ENCODE results near the gene BBOX1. TPM values are rescaled to one million over a fixed set of nuclear protein-coding genes. Genes with fewer than 3 reads are reported as not detected.
"Not testable (repeated sequence)": the region's sequence is repeated elsewhere in the genome, so short reads cannot be mapped to it uniquely, and the experiment has no call there.

BBOX1 gene
- total RNA-seq, 2 experiments from 2014 or later: not detected

- H3K9me3 Mint-ChIP-seq: no peaks in the 10 kb centered on the region
- ChIA-PET CTCF (no interaction called here), POLR2A (no interaction called here)
- intact Hi-C loops (cut with micrococcal nuclease): loop anchor here (2.0 kb wide), 2 partner anchors 405 to 863 kb away; no protein-coding TSS in a partner anchor
- H3K27me3 Mint-ChIP-seq: no peaks in the 10 kb centered on the region
- no peak for DNase-seq
- H3K27ac Mint-ChIP-seq: no peak overlapping the region
- no peaks in the 10 kb centered on the region for H3K36me3 Mint-ChIP-seq
- no peak overlapping the region for H3K4me3 Mint-ChIP-seq
- H3K4me1 Mint-ChIP-seq (ENCODE audit: low read depth): no peaks in the 10 kb centered on the region
These were observed 118.7 kb downstream of the BBOX1 start for GRCh38 chr11:27159335-27159679.

GRCh38 chr11:27161071-27161470, 120.5 kb downstream of the BBOX1 start:
- CTCF ChIA-PET: no interaction called here
- no peaks in the 10 kb centered on the region for H3K27me3 Mint-ChIP-seq
- H3K9me3 Mint-ChIP-seq: no peaks in the 10 kb centered on the region
- no peak overlapping the region for H3K27ac Mint-ChIP-seq
- no peaks in the 10 kb centered on the region for H3K4me1 Mint-ChIP-seq (ENCODE audit: low read depth)
- DNase-seq: no peak
- intact Hi-C loops (cut with micrococcal nuclease): no loop called here
- no peak overlapping the region for H3K4me3 Mint-ChIP-seq
- H3K36me3 Mint-ChIP-seq: no peaks in the 10 kb centered on the region
- POLR2A ChIA-PET: no interaction called here

GRCh38 chr11:27162237-27162636, 121.6 kb downstream of the BBOX1 start:
- H3K36me3 Mint-ChIP-seq: no peaks in the 10 kb centered on the region
- H3K4me3 Mint-ChIP-seq: no peak overlapping the region
- no peaks in the 10 kb centered on the region for H3K9me3 Mint-ChIP-seq
- no peaks in the 10 kb centered on the region for H3K27me3 Mint-ChIP-seq
- intact Hi-C loops (cut with micrococcal nuclease): no loop called here
- no peaks in the 10 kb centered on the region for H3K4me1 Mint-ChIP-seq (ENCODE audit: low read depth)
- ChIA-PET POLR2A (no interaction called here), CTCF (no interaction called here)
- H3K27ac Mint-ChIP-seq: no peak overlapping the region
- DNase-seq: no peak

- DNase-seq: no peak
- ChIA-PET CTCF (no interaction called here), POLR2A (no interaction called here)
- Mint-ChIP-seq H3K27ac (no peak overlapping the region), H3K4me1 (ENCODE audit: low read depth) (no peaks in the 10 kb centered on the region), H3K9me3 (no peaks in the 10 kb centered on the region), H3K36me3 (no peaks in the 10 kb centered on the region), H3K27me3 (no peaks in the 10 kb centered on the region), H3K4me3 (no peak overlapping the region)
- intact Hi-C loops (cut with micrococcal nuclease): no loop called here
These were observed 125.5 kb downstream of the BBOX1 start for GRCh38 chr11:27166130-27166529.

DNA sequence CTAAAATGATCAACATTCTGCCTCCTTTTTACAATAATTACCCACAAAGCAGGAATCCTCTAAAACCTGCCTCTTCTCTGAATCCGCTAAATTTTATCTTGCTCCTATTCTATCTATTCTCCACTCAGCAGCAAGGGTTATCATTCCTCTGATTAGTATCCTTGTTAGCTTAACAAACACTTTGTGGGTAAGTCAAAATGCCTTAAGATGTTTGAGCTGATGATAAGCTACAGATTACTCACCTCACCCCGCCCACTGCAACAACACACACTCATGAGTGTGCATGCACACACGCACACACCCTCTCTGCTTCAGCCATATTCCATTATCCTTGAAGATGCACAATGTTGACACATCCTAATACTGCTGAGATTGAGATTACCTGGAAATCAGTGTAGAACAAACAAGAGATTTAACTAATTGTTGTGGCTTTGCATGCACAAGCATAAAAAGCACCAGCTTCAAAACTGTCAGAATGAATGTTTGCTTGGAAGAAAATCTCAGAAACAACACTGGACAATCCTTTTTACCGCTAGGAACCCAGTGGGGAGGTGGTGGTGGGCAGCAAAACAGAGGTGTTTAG, 130.9 kb downstream of the BBOX1 start:
- H3K36me3 Mint-ChIP-seq: no peaks in the 10 kb centered on the region
- H3K4me3 Mint-ChIP-seq: no peak overlapping the region
- peaks cover 7% of the 10 kb centered on the region for H3K27me3 Mint-ChIP-seq
- POLR2A ChIA-PET: no interaction called here
- H3K9me3 Mint-ChIP-seq: no peaks in the 10 kb centered on the region
- intact Hi-C loops (cut with micrococcal nuclease): no loop called here
- DNase-seq: no peak
- H3K27ac Mint-ChIP-seq: no peak overlapping the region
- H3K4me1 Mint-ChIP-seq (ENCODE audit: low read depth): no peaks in the 10 kb centered on the region
- CTCF ChIA-PET: no interaction called here

- POLR2A ChIA-PET: no interaction called here
- DNase-seq: no peak
- Mint-ChIP-seq H3K27me3 (peaks cover 10% of the 10 kb centered on the region), H3K4me1 (ENCODE audit: low read depth) (no peaks in the 10 kb centered on the region), H3K36me3 (no peaks in the 10 kb centered on the region), H3K4me3 (no peak overlapping the region), H3K27ac (no peak overlapping the region), H3K9me3 (no peaks in the 10 kb centered on the region)
- CTCF ChIA-PET: interaction anchor here (1.8 kb wide), 1 partner anchor 10 kb away, joined by 5 read pairs; no protein-coding TSS in a partner anchor
- intact Hi-C loops (cut with micrococcal nuclease): no loop called here
These were observed 132.9 kb downstream of the BBOX1 start for GRCh38 chr11:27173545-27173944.

GRCh38 chr11:27174021-27174420, 133.4 kb downstream of the BBOX1 start:
- no peak overlapping the region for H3K27ac Mint-ChIP-seq
- H3K4me3 Mint-ChIP-seq: no peak overlapping the region
- ChIA-PET POLR2A (no interaction called here), CTCF (interaction anchor here (1.8 kb wide), 1 partner anchor 10 kb away, joined by 5 read pairs; no protein-coding TSS in a partner anchor)
- no peaks in the 10 kb centered on the region for H3K9me3 Mint-ChIP-seq
- no peaks in the 10 kb centered on the region for H3K36me3 Mint-ChIP-seq
- peaks cover 10% of the 10 kb centered on the region for H3K27me3 Mint-ChIP-seq
- DNase-seq: no peak
- no peaks in the 10 kb centered on the region for H3K4me1 Mint-ChIP-seq (ENCODE audit: low read depth)
- intact Hi-C loops (cut with micrococcal nuclease): no loop called here

DNA sequence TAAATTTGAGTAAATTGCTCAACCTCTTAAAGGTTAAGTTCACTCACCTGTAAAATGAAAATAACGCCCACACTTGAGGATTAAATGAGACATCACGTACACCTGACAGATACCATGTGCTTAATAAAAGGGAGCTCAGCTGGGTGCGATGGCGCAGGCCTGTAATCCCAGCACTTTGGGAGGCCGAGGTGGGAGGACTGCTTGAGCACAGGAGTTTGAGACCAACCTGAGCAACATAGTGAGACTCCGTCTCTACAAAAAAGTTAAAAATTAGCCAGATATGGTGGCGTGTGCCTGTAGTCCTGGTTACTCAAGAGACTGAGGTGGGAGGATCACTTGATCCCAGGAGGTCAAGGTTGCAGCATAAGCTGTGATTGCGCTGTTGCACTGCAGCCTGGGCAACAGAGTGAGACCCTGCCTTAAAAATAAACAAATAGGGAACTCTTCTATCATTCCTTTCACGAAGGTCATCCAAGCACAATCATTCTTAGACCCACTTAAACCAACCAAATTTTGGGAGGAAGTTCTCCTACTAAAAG, 134.1 kb downstream of the BBOX1 start:
- Mint-ChIP-seq H3K36me3 (no peaks in the 10 kb centered on the region), H3K27ac (no peak overlapping the region), H3K27me3 (peaks cover 10% of the 10 kb centered on the region), H3K4me3 (no peak overlapping the region), H3K4me1 (ENCODE audit: low read depth) (no peaks in the 10 kb centered on the region), H3K9me3 (no peaks in the 10 kb centered on the region)
- POLR2A ChIA-PET: no interaction called here
- no peak for DNase-seq
- CTCF ChIA-PET: interaction anchor here (1.8 kb wide), 1 partner anchor 9 kb away, joined by 5 read pairs; no protein-coding TSS in a partner anchor
- intact Hi-C loops (cut with micrococcal nuclease): no loop called here

- H3K27ac Mint-ChIP-seq; POLR2A ChIA-PET; H3K27me3 Mint-ChIP-seq; H3K9me3 Mint-ChIP-seq; DNase-seq; H3K36me3 Mint-ChIP-seq; intact Hi-C loops (cut with micrococcal nuclease); H3K4me3 Mint-ChIP-seq; H3K4me1 Mint-ChIP-seq (ENCODE audit: low read depth); CTCF ChIA-PET: not testable (repeated sequence)
These were observed 134.9 kb downstream of the BBOX1 start for GRCh38 chr11:27175562-27175961.

Other genes with a start within 250 kb of the BBOX1 start
- gene FIBIN, start 46.7 kb upstream of the BBOX1 start, total RNA-seq: not detected

Data from activated CD4-positive, alpha-beta memory T cell treated with anti-CD3 and anti-CD28 coated beads for 36 hours (primary cell).